ENCODE results near the gene HNRNPC. TPM values are rescaled to one million over a fixed set of nuclear protein-coding genes. Genes with fewer than 3 reads are reported as not detected.

HNRNPC gene
- total RNA-seq, 3 donors from 2014 or later: 386 to 760 (median 480) TPM

- Histone ChIP-seq H3K9me3 (no peaks in the 10 kb centered on the region), H3K36me3 (no peaks in the 10 kb centered on the region), H3K4me1 (no peaks in the 10 kb centered on the region), H3K4me3 (no peak overlapping the region), H3K27ac (no peak overlapping the region), H3K27me3 (no peaks in the 10 kb centered on the region)
- no peak for TF ChIP-seq POLR2AphosphoS5 (IDR thresholded peaks at IDR 0.05)
- no peak for TF ChIP-seq CTCF (IDR thresholded peaks at IDR 0.05)
- no peak for TF ChIP-seq POLR2A (IDR thresholded peaks at IDR 0.05)
- intact Hi-C loops (cut with DNase I; ENCODE audit: low total_unique reads): no loop called here
- no peak for DNase-seq (ENCODE audit: low spot score in 2 of 2)
Observed at GRCh38 chr14:21160061-21160610, 109.1 kb downstream of the HNRNPC start.

Other genes starting within 250 kb of the HNRNPC start
- gene NDRG2, start 244.4 kb downstream of the HNRNPC start, total RNA-seq: 100 to 1,000 TPM; 251 to 693 (median 258) TPM
- gene TPPP2, start 239.2 kb downstream of the HNRNPC start, total RNA-seq: under 1 TPM in 1 of 3 donors, not detected in 2; 0.15 TPM
- not detected for gene RNASE13, start 234.6 kb downstream of the HNRNPC start, total RNA-seq
- gene RNASE7, start 227.1 kb downstream of the HNRNPC start, total RNA-seq: 1 to 10 TPM in 2 of 3 donors, not detected in 1; 1.6 to 3.1 TPM
- gene RNASE8, start 211.6 kb downstream of the HNRNPC start, total RNA-seq: not detected
- gene ARHGEF40, start 199.1 kb downstream of the HNRNPC start, total RNA-seq: 10 to 100 TPM; 33.7 to 51.4 (median 40.6) TPM
- gene ZNF219, start 170.8 kb downstream of the HNRNPC start, total RNA-seq: 10 to 100 TPM; 32.4 to 62.2 (median 32.8) TPM
- 1 to 10 TPM in 1 of 3 donors, under 1 TPM in 2; 0.44 to 1.3 (median 0.98) TPM for gene TMEM253, start 168.4 kb downstream of the HNRNPC start, total RNA-seq
- not detected for gene OR5AU1, start 113.4 kb downstream of the HNRNPC start, total RNA-seq
- 10 to 100 TPM in 1 of 3 donors, under 1 TPM in 2; 0.33 to 10.4 (median 0.48) TPM for gene RPGRIP1, start 10.6 kb upstream of the HNRNPC start, total RNA-seq
- gene SUPT16H, start 114.6 kb upstream of the HNRNPC start, total RNA-seq: 10 to 100 TPM; 66.1 to 79.3 (median 73.1) TPM
- gene CHD8, start 186.7 kb upstream of the HNRNPC start, total RNA-seq: 10 to 100 TPM; 53.8 to 81.4 (median 72.4) TPM
- gene RAB2B, start 207.5 kb upstream of the HNRNPC start, total RNA-seq: 10 to 100 TPM; 26.9 to 28.5 (median 27.5) TPM
- gene TOX4, start 207.8 kb upstream of the HNRNPC start, total RNA-seq: 10 to 100 TPM; 38.0 to 55.2 (median 52.1) TPM
- 10 to 100 TPM; 51.4 to 79.6 (median 79.6) TPM for gene METTL3, start 241.9 kb upstream of the HNRNPC start, total RNA-seq

All from breast epithelium (tissue), 4 donors.